Loucy (cell line): ENCODE results near the gene SRD5A2.

ENCODE experiments used
- EZH2phosphoT487 ChIP-seq: fragments of 200-600 bp; IDR thresholded peaks from 2 replicates; pipeline ENCODE4 v1.6.1; 2018; ENCODE audit warnings: antibody characterized with exemption, mild to moderate bottlenecking, moderate library complexity, borderline replicate concordance
- TF ChIP-seq, protein P1 (sequence below): fragments of 200-600 bp; sonication (generic); conservative IDR thresholded peaks from 2 replicates; pipeline ENCODE4 v1.5.1; 2014; ENCODE audit warnings: mild to moderate bottlenecking, antibody characterized with exemption, low read length

DNA sequence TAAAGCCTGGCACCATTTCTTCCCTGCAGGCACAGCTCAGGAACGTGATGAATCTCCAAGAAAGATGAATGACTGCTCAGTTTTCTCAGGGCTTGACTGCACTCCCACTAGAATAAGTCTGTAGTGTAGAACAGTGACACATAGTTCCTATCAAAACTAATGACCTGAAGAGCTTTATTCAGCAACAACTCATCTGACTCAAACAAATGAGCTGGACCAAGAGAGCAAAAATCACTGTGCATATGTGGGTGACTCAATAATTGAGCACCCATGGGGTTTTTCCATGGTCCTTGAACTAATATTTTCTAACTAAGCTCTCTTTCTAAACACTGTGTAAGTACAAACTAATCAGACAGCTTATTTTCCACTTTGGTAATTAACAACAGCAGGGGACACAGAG is 105.0 kb downstream of the SRD5A2 start:
- TF ChIP-seq, protein P1, sequence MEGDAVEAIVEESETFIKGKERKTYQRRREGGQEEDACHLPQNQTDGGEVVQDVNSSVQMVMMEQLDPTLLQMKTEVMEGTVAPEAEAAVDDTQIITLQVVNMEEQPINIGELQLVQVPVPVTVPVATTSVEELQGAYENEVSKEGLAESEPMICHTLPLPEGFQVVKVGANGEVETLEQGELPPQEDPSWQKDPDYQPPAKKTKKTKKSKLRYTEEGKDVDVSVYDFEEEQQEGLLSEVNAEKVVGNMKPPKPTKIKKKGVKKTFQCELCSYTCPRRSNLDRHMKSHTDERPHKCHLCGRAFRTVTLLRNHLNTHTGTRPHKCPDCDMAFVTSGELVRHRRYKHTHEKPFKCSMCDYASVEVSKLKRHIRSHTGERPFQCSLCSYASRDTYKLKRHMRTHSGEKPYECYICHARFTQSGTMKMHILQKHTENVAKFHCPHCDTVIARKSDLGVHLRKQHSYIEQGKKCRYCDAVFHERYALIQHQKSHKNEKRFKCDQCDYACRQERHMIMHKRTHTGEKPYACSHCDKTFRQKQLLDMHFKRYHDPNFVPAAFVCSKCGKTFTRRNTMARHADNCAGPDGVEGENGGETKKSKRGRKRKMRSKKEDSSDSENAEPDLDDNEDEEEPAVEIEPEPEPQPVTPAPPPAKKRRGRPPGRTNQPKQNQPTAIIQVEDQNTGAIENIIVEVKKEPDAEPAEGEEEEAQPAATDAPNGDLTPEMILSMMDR = no peak
- no peak for TF ChIP-seq EZH2phosphoT487
